GM23338 (cell line): ENCODE data around the gene TTLL5. TPM values are rescaled to one million over a fixed set of nuclear protein-coding genes. Genes with fewer than 3 reads are reported as not detected.

Source experiments
- ATAC-seq: fragments of 200-7000 bp; cut with Tn5 transposase; 3 replicates; pipeline ENCODE4 v1.9.1; 2020
- DNase-seq: peaks from one replicate; pipeline ENCODE4 v3.0.0-alpha.2; 2015; ENCODE audit warnings: low spot score
- H2AFZ ChIP-seq: fragments of 200-600 bp; sonication (generic); 2 replicates; pipeline ENCODE4 v1.8.0; 2016; ENCODE audit warnings: antibody characterized with exemption, mild to moderate bottlenecking, moderate library complexity
- H3F3A ChIP-seq: fragments of 200-600 bp; sonication (generic); replicated peaks from 2 replicates; pipeline ENCODE4 v1.8.0; 2017; ENCODE audit warnings: antibody characterized with exemption, mixed run types, low read depth
- H3K27ac ChIP-seq: fragments of 200-600 bp; sonication (generic); 2 replicates; pipeline ENCODE4 v1.6.1; 2016; ENCODE audit warnings: low read depth
- H3K27me3 ChIP-seq: fragments of 200-600 bp; sonication (generic); 2 replicates; pipeline ENCODE4 v1.8.0; 2016; ENCODE audit warnings: mild to moderate bottlenecking, mixed run types, moderate library complexity; ENCODE audit not compliant: insufficient read depth
- H3K36me3 ChIP-seq: fragments of 200-600 bp; sonication (generic); 2 replicates; pipeline ENCODE4 v1.8.0; 2016; ENCODE audit warnings: mild to moderate bottlenecking; ENCODE audit not compliant: insufficient read depth
- H3K4me1 ChIP-seq: fragments of 200-600 bp; sonication (generic); 2 replicates; pipeline ENCODE4 v1.8.0; 2016; ENCODE audit warnings: mild to moderate bottlenecking, moderate library complexity; ENCODE audit not compliant: insufficient read depth
- H3K4me2 ChIP-seq: fragments of 200-600 bp; sonication (generic); 2 replicates; pipeline ENCODE4 v1.7.1; 2017; ENCODE audit warnings: mixed run types
- H3K4me3 ChIP-seq: fragments of 200-600 bp; sonication (generic); 2 replicates; pipeline ENCODE4 v1.6.1; 2016; ENCODE audit warnings: mixed run types
- H3K79me2 ChIP-seq: fragments of 200-600 bp; sonication (generic); replicated peaks from 2 replicates; pipeline ENCODE4 v1.8.0; 2017; ENCODE audit warnings: mild to moderate bottlenecking; ENCODE audit not compliant: insufficient read depth
- H3K9me2 ChIP-seq: fragments of 200-600 bp; sonication (generic); 2 replicates; pipeline ENCODE4 v1.8.0; 2017; ENCODE audit not compliant: insufficient read depth
- H4K20me1 ChIP-seq: fragments of 200-600 bp; sonication (generic); replicated peaks from 2 replicates; pipeline ENCODE4 v1.8.0; 2017; ENCODE audit warnings: mild to moderate bottlenecking; ENCODE audit not compliant: insufficient read depth
- H3K27ac Mint-ChIP-seq: 2 replicates; pipeline ENCODE4 v1.8.0; 2020; ENCODE audit warnings: inconsistent platforms, mild to moderate bottlenecking, moderate library complexity, mixed read lengths
- H3K27me3 Mint-ChIP-seq: 3 replicates; pipeline ENCODE4 v1.8.0; 2022; ENCODE audit warnings: low read depth, mild to moderate bottlenecking, moderate library complexity, mixed read lengths, inconsistent platforms; ENCODE audit not compliant: insufficient read depth, poor library complexity
- H3K36me3 Mint-ChIP-seq: 3 replicates; pipeline ENCODE4 v1.8.0; 2021; ENCODE audit warnings: low read depth, mild to moderate bottlenecking, inconsistent platforms, moderate library complexity, mixed read lengths
- H3K4me1 Mint-ChIP-seq: 3 replicates; pipeline ENCODE4 v1.8.0; 2020; ENCODE audit warnings: mild to moderate bottlenecking, inconsistent platforms, mixed read lengths
- H3K4me3 Mint-ChIP-seq: 3 replicates; pipeline ENCODE4 v1.8.0; 2021; ENCODE audit warnings: moderate library complexity, mild to moderate bottlenecking, inconsistent platforms, mixed read lengths
- H3K9me3 Mint-ChIP-seq: 3 replicates; pipeline ENCODE4 v1.8.0; 2020; ENCODE audit warnings: moderate library complexity, mild to moderate bottlenecking, inconsistent platforms, mixed read lengths
- CREB1 ChIP-seq: fragments of 250-450 bp; sonication (Bioruptor Pico); IDR thresholded peaks from 2 replicates; pipeline ENCODE4 v1.5.0; 2020; ENCODE audit warnings: low read depth, mild to moderate bottlenecking, moderate library complexity
- CTCF ChIP-seq, 2 experiments: fragments of 200-600 bp in 1 of 2; sonication (generic) in 1 of 2; conservative IDR thresholded peaks; 2 replicates each; pipeline versions ENCODE4 v1.5.1 to v1.6.1; 2016 to 2017; ENCODE audit warnings: antibody characterized with exemption in 2 of 2, low read depth in 2 of 2, mild to moderate bottlenecking in 2 of 2, moderate library complexity in 1 of 2
- EZH2 ChIP-seq: fragments of 200-600 bp; sonication (generic); IDR thresholded peaks from one replicate; pipeline ENCODE4 v1.8.0; 2017; ENCODE audit warnings: antibody characterized with exemption, mild to moderate bottlenecking, low read depth; ENCODE audit not compliant: unreplicated experiment
- EZH2phosphoT487 ChIP-seq: fragments of 200-600 bp; sonication (generic); IDR thresholded peaks from one replicate; pipeline ENCODE4 v1.8.1; 2018; ENCODE audit warnings: antibody characterized with exemption; ENCODE audit not compliant: unreplicated experiment
- JUNB ChIP-seq: IDR thresholded peaks from one replicate; pipeline ENCODE4 v1.6.1; 2016; ENCODE audit warnings: antibody characterized with exemption; ENCODE audit not compliant: unreplicated experiment
- NANOG ChIP-seq: IDR thresholded peaks from 2 replicates; pipeline ENCODE4 v1.6.1; 2016; ENCODE audit warnings: antibody characterized with exemption, borderline replicate concordance
- POLR2AphosphoS5 ChIP-seq: IDR thresholded peaks from 2 replicates; pipeline ENCODE4 v1.6.1; 2016; ENCODE audit warnings: antibody characterized with exemption, low read depth
- STAT1 ChIP-seq: IDR thresholded peaks from one replicate; pipeline ENCODE4 v1.6.1; 2016; ENCODE audit warnings: antibody characterized with exemption; ENCODE audit not compliant: unreplicated experiment
- ZNF114 ChIP-seq: fragments of 250-450 bp; sonication (Bioruptor Pico); IDR thresholded peaks from 2 replicates; pipeline ENCODE4 v1.5.0; 2020; ENCODE audit warnings: mild to moderate bottlenecking, moderate library complexity
- ZNF331 ChIP-seq: fragments of 250-450 bp; sonication (Bioruptor Pico); IDR thresholded peaks from 2 replicates; pipeline ENCODE4 v1.5.0; 2020; ENCODE audit warnings: low read depth, mild to moderate bottlenecking, moderate library complexity
- ZNF462 ChIP-seq: fragments of 250-450 bp; sonication (Bioruptor Pico); IDR thresholded peaks from 2 replicates; pipeline ENCODE4 v1.5.0; 2020; ENCODE audit warnings: mild to moderate bottlenecking, moderate library complexity
- polyA plus RNA-seq: library from polyadenylated mRNA; unstranded; fragments of >200 nt; fragmentation: Nextera tagmentation; extraction: Ambion mirVana; gene quantifications from 2 replicates; pipeline ENCODE4 v1.2.1, GENCODE V29; 2016
- total RNA-seq: library from RNA; depleted of rRNA; stranded (reverse); fragments of >200 nt; shearing (Covaris generic); gene quantifications from 2 replicates; pipeline ENCODE4 v1.2.3, GENCODE V29; 2014
- TF ChIP-seq, protein P1 (sequence below): IDR thresholded peaks from 2 replicates; pipeline ENCODE4 v1.6.1; 2016; ENCODE audit warnings: antibody characterized with exemption
- TF ChIP-seq, protein P2 (sequence below): IDR thresholded peaks from one replicate; pipeline ENCODE4 v1.6.1; 2018; ENCODE audit warnings: antibody characterized with exemption; ENCODE audit not compliant: unreplicated experiment

The TTLL5 gene
- total and polyA plus RNA-seq, 2 experiments from 2014 or later, result 33.5 to 35.4 TPM

DNA sequence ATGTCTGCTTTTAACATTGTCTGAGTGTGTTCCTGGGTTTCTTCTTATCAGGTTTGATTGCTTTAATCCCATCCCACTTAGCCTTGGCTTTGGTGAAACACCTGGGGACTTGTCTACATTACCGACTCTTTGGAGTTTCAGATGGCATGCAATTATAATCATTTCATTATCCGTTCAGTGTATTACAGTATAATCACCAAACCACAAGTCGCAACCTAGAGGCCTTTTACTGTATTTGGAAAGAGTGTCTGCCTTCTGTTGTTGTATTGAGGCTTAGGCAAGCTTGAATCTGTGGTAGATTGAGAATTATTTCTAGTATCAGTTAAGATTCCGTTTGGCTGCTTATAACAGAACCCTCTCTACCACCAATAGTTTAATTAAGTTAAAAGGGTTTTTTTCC lies 216.8 kb downstream of the TTLL5 start:
- no peaks in the 10 kb centered on the region for H3K36me3 ChIP-seq
- peaks cover 1% of the 10 kb centered on the region for H3K27me3 Mint-ChIP-seq
- no peaks in the 10 kb centered on the region for H3K9me2 ChIP-seq
- H3K27ac ChIP-seq, result no peak overlapping the region
- H3K27ac Mint-ChIP-seq, result no peak overlapping the region
- H3K9me3 Mint-ChIP-seq, result no peaks in the 10 kb centered on the region
- peaks cover 15% of the 10 kb centered on the region for H4K20me1 ChIP-seq
- TF ChIP-seq ZNF114 (CRISPR knock-in tag), result no peak
- no peak for TF ChIP-seq CREB1 (CRISPR knock-in tag)
- TF ChIP-seq EZH2phosphoT487, result no peak
- no peak for TF ChIP-seq STAT1
- TF ChIP-seq NANOG, result no peak
- TF ChIP-seq EZH2, result no peak
- TF ChIP-seq ZNF331 (CRISPR knock-in tag), result no peak
- TF ChIP-seq, protein P1, sequence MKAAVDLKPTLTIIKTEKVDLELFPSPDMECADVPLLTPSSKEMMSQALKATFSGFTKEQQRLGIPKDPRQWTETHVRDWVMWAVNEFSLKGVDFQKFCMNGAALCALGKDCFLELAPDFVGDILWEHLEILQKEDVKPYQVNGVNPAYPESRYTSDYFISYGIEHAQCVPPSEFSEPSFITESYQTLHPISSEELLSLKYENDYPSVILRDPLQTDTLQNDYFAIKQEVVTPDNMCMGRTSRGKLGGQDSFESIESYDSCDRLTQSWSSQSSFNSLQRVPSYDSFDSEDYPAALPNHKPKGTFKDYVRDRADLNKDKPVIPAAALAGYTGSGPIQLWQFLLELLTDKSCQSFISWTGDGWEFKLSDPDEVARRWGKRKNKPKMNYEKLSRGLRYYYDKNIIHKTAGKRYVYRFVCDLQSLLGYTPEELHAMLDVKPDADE, result no peak
- TF ChIP-seq, protein P2, sequence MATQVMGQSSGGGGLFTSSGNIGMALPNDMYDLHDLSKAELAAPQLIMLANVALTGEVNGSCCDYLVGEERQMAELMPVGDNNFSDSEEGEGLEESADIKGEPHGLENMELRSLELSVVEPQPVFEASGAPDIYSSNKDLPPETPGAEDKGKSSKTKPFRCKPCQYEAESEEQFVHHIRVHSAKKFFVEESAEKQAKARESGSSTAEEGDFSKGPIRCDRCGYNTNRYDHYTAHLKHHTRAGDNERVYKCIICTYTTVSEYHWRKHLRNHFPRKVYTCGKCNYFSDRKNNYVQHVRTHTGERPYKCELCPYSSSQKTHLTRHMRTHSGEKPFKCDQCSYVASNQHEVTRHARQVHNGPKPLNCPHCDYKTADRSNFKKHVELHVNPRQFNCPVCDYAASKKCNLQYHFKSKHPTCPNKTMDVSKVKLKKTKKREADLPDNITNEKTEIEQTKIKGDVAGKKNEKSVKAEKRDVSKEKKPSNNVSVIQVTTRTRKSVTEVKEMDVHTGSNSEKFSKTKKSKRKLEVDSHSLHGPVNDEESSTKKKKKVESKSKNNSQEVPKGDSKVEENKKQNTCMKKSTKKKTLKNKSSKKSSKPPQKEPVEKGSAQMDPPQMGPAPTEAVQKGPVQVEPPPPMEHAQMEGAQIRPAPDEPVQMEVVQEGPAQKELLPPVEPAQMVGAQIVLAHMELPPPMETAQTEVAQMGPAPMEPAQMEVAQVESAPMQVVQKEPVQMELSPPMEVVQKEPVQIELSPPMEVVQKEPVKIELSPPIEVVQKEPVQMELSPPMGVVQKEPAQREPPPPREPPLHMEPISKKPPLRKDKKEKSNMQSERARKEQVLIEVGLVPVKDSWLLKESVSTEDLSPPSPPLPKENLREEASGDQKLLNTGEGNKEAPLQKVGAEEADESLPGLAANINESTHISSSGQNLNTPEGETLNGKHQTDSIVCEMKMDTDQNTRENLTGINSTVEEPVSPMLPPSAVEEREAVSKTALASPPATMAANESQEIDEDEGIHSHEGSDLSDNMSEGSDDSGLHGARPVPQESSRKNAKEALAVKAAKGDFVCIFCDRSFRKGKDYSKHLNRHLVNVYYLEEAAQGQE, result no peak
- no peak for TF ChIP-seq POLR2AphosphoS5
- TF ChIP-seq JUNB, result no peak
- TF ChIP-seq CTCF (conservative IDR thresholded peaks at IDR 0.05; ENCODE audit: low read depth in 2 of 2), result no peak
- no peak for TF ChIP-seq ZNF462 (CRISPR knock-in tag)
- H3K79me2 ChIP-seq, result no peaks in the 10 kb centered on the region
- H3K36me3 Mint-ChIP-seq, result peaks cover 6% of the 10 kb centered on the region
- H3K4me2 ChIP-seq, result no peak overlapping the region
- H2AFZ ChIP-seq, result no peak overlapping the region
- no peaks in the 10 kb centered on the region for H3F3A ChIP-seq
- H3K4me1 ChIP-seq, result peaks cover 8% of the 10 kb centered on the region; the same call in 1 of the 2 replicates
- peaks cover 6% of the 10 kb centered on the region for H3K4me1 Mint-ChIP-seq
- no peaks in the 10 kb centered on the region for H3K27me3 ChIP-seq
- DNase-seq (no peak), ATAC-seq (no peak)
- H3K4me3 ChIP-seq, result no peak overlapping the region
- H3K4me3 Mint-ChIP-seq, result no peak overlapping the region
